Hepatocyte (in vitro differentiated cells): Measurements from ENCODE around the gene GPER1. TPM values are rescaled to one million over a fixed set of nuclear protein-coding genes. Genes with fewer than 3 reads are reported as not detected.

Experiments
- DNase-seq: peaks from one replicate; pipeline ENCODE4 v3.0.0-alpha.2; 2016; ENCODE audit warnings: low spot score
- H2AFZ ChIP-seq: fragments of 200-600 bp; sonication (generic); 2 replicates; pipeline ENCODE4 v1.6.0; 2016; ENCODE audit warnings: antibody characterized with exemption, mild to moderate bottlenecking
- H3K27ac ChIP-seq: fragments of 200-600 bp; sonication (generic); 2 replicates; pipeline ENCODE4 v1.5.1; 2016; ENCODE audit warnings: mild to moderate bottlenecking
- H3K27me3 ChIP-seq: fragments of 200-600 bp; sonication (generic); 2 replicates; pipeline ENCODE4 v1.6.1; 2016
- H3K36me3 ChIP-seq: fragments of 200-600 bp; sonication (generic); replicated peaks from 2 replicates; pipeline ENCODE4 v1.5.1; 2016; ENCODE audit warnings: low read depth; ENCODE audit not compliant: insufficient read depth
- H3K4me1 ChIP-seq: fragments of 200-600 bp; sonication (generic); 2 replicates; pipeline ENCODE4 v1.5.1; 2016; ENCODE audit warnings: mild to moderate bottlenecking, moderate library complexity; ENCODE audit not compliant: insufficient read depth
- H3K4me2 ChIP-seq: fragments of 200-600 bp; sonication (generic); 2 replicates; pipeline ENCODE4 v1.6.0; 2016
- H3K4me3 ChIP-seq: fragments of 200-600 bp; sonication (generic); 2 replicates; pipeline ENCODE4 v1.5.1; 2016; ENCODE audit warnings: mild to moderate bottlenecking
- H3K79me2 ChIP-seq: fragments of 200-600 bp; sonication (generic); 2 replicates; pipeline ENCODE4 v1.6.0; 2017; ENCODE audit warnings: mild to moderate bottlenecking
- H3K9me2 ChIP-seq: fragments of 200-600 bp; sonication (generic); replicated peaks from 2 replicates; pipeline ENCODE4 v1.6.0; 2017; ENCODE audit warnings: mild to moderate bottlenecking; ENCODE audit not compliant: insufficient read depth
- H3K9me3 ChIP-seq: fragments of 200-600 bp; sonication (generic); 2 replicates; pipeline ENCODE4 v1.5.1; 2016; ENCODE audit warnings: low read depth, mild to moderate bottlenecking
- H4K20me1 ChIP-seq: fragments of 200-600 bp; sonication (generic); 2 replicates; pipeline ENCODE4 v1.6.0; 2016; ENCODE audit warnings: mild to moderate bottlenecking; ENCODE audit not compliant: insufficient read depth, poor library complexity, severe bottlenecking
- CTCF ChIP-seq: fragments of 200-600 bp; sonication (generic); IDR thresholded peaks from 2 replicates; pipeline ENCODE4 v1.5.1; 2016; ENCODE audit warnings: antibody characterized with exemption, mild to moderate bottlenecking; ENCODE audit not compliant: poor library complexity
- EZH2 ChIP-seq: fragments of 200-600 bp; sonication (generic); IDR thresholded peaks from 2 replicates; pipeline ENCODE4 v1.6.1; 2016; ENCODE audit warnings: antibody characterized with exemption, mild to moderate bottlenecking, borderline replicate concordance
- EZH2phosphoT487 ChIP-seq: fragments of 200-600 bp; sonication (generic); IDR thresholded peaks from one replicate; pipeline ENCODE4 v1.6.1; 2018; ENCODE audit warnings: antibody characterized with exemption, mild to moderate bottlenecking, low read depth, moderate library complexity; ENCODE audit not compliant: unreplicated experiment, severe bottlenecking
- WGBS: methylation state at CpG from one replicate; pipeline ENCODE4 v1.1.6; 2016; ENCODE audit warnings: low lambda C conversion rate; ENCODE audit errors: missing lambda C conversion rate; 5-methylcytosine and 5-hydroxymethylcytosine counted together
- polyA plus RNA-seq: library from polyadenylated mRNA; unstranded; fragments of >200 nt; fragmentation: Nextera tagmentation; extraction: Ambion mirVana; gene quantifications from 2 replicates; pipeline ENCODE4 v1.2.1, GENCODE V29; 2016
- total RNA-seq: library from RNA; depleted of rRNA; stranded (reverse); fragments of >200 nt; gene quantifications from 2 replicates; pipeline ENCODE4 v1.2.3, GENCODE V29; 2014

The GPER1 gene
- total and polyA plus RNA-seq, 2 experiments from 2014 or later: 4.5 to 11.1 TPM

- no peak for DNase-seq
- Histone ChIP-seq H3K36me3 (no peaks in the 10 kb centered on the region), H3K79me2 (no peaks in the 10 kb centered on the region), H3K4me1 (peaks cover 15% of the 10 kb centered on the region), H3K27ac (peak overlapping the region; percentile 37), H3K4me3 (no peak overlapping the region), H3K9me2 (no peaks in the 10 kb centered on the region), H4K20me1 (no peaks in the 10 kb centered on the region), H3K9me3 (no peaks in the 10 kb centered on the region), H2AFZ (no peak overlapping the region), H3K4me2 (no peak overlapping the region), H3K27me3 (no peaks in the 10 kb centered on the region)
- 77% methylated on average over 10 of the region's 10 CpGs for WGBS
- TF ChIP-seq EZH2phosphoT487: no peak
- no peak for TF ChIP-seq EZH2
- no peak for TF ChIP-seq CTCF
Measured at GRCh38 chr7:1058821-1059199, 29.1 kb upstream of the GPER1 start.

DNA sequence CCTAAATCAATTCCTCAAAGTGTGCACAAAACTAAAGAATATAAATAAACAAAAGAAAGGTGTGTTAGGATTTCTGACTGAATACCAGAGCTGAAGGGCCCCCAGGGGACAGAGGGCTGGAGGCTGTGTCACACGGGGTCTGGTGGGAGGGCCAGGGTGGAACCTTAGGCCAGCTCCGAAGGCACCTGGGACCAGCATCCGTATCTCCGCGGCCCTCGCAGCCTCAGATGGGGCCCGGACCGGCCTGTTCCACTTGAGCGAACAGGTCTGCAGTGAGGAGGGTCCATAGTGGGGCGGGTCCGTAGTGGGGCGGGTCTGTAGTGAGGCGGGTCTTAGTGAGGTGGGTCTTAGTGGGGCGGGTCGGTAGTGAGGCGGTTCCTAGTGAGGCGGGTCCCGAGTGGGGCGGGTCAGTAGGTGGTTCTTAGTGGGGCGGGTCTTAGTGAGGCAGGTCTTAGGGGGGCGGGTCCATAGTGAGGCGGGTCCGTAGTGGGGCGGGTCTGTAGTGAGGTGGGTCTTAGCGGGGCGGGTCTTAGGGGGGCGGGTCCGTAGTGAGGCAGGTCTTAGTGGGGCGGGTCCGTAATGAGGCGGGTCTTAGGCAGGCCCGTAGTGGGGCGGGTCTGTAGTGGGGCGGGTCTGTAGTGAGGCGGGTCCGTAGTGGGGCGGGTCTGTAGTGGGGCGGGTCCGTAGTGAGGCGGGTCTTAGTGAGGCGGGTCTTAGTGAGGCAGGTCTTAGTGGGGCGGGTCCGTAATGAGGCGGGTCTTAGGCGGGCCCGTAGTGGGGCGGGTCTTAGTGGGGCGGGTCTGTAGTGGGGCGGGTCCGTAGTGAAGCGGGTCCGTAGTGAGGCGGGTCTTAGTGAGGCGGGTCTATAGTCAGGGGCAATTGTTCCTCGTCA, 28.5 kb upstream of the GPER1 start:
- H3K27ac ChIP-seq: peak overlapping the region; percentile 37
- no peak for TF ChIP-seq EZH2phosphoT487
- TF ChIP-seq EZH2: no peak
- TF ChIP-seq CTCF: no peak
- DNase-seq: peak; percentile 66
- peaks cover 15% of the 10 kb centered on the region for H3K4me1 ChIP-seq
- WGBS: 54% methylated on average over 14 of the region's 55 CpGs
- no peaks in the 10 kb centered on the region for H3K9me3 ChIP-seq
- no peaks in the 10 kb centered on the region for H3K36me3 ChIP-seq
- no peaks in the 10 kb centered on the region for H4K20me1 ChIP-seq
- H2AFZ ChIP-seq: no peak overlapping the region
- H3K27me3 ChIP-seq: no peaks in the 10 kb centered on the region
- H3K9me2 ChIP-seq: no peaks in the 10 kb centered on the region
- no peak overlapping the region for H3K4me3 ChIP-seq
- H3K4me2 ChIP-seq: peak overlapping the region; percentile 66
- H3K79me2 ChIP-seq: no peaks in the 10 kb centered on the region

DNA sequence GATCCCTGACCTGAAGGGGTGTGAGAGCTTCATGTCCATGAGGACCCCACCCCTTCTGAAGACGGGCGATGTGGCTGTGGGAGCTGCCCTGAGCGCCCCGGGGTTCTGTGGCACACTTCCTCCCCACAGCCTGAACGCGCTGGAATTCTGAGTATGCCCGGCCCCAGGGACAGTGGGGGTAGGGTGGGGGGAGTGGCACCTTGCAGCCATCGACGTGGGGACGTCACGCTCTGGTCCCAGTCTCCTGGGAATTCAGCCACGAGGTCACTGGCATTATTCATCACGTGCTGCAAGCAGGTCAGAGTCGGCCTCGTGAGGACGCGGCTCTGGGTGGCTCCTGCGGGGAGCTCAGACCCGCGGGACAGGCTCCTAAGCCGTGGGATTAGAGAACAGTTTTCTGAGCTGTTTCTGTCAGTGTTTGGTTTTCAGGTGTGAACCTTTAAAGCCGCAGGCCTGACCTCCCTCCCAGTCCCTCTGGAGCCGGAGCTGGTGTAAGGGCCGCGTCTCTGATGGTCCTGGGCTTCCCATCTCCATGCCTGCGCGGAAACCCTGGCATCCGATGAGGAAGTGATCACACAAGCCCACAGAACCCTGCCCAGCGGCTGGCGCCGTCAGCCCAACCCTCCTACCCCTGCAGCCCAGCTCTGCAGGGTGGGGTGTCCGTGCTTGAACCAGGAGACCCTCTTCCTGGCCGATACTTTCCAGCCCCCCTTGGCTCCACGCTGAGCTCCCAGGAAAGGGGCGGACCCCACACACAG, 27.4 kb upstream of the GPER1 start:
- Histone ChIP-seq H3K36me3 (no peaks in the 10 kb centered on the region), H3K79me2 (no peaks in the 10 kb centered on the region), H3K27ac (peak overlapping the region; percentile 46), H3K27me3 (no peaks in the 10 kb centered on the region), H3K4me3 (no peak overlapping the region), H3K9me3 (no peaks in the 10 kb centered on the region), H2AFZ (no peak overlapping the region), H3K9me2 (no peaks in the 10 kb centered on the region), H3K4me2 (peak overlapping the region; percentile 66), H4K20me1 (no peaks in the 10 kb centered on the region), H3K4me1 (peaks cover 22% of the 10 kb centered on the region)
- TF ChIP-seq EZH2: no peak
- TF ChIP-seq EZH2phosphoT487: no peak
- no peak for TF ChIP-seq CTCF
- 65% methylated on average over 24 of the region's 35 CpGs for WGBS
- peak; percentile 50 for DNase-seq
